NT2/D1 (cell line): ENCODE data around the gene SYNE2.

ENCODE experiments used
- YY1 ChIP-seq: IDR thresholded peaks from 2 replicates; pipeline ENCODE4 v1.6.1; 2011; ENCODE audit not compliant: insufficient read length, insufficient read depth
- ZNF274 ChIP-seq: IDR thresholded peaks from 2 replicates; pipeline ENCODE4 v1.6.1; 2011; ENCODE audit warnings: mild to moderate bottlenecking, low read depth, low read length

- TF ChIP-seq ZNF274, result no peak
- TF ChIP-seq YY1, result no peak
Observed at GRCh38 chr14:64194404-64194803, 341.6 kb downstream of the SYNE2 start.
